HepG2 (cell line): ENCODE results near the gene NGRN. TPM values are rescaled to one million over a fixed set of nuclear protein-coding genes. Genes with fewer than 3 reads are reported as not detected.
A peak's percentile ranks its signal among the peaks of the same experiment; 100 is the strongest.

ENCODE experiments used
- AHR ChIP-seq: IDR thresholded peaks from 2 replicates; pipeline ENCODE4 v1.6.1; 2018; ENCODE audit warnings: missing genetic modification reagents, missing compliant biosample characterization
- ARNT ChIP-seq: fragments of 450-650 bp; IDR thresholded peaks from 2 replicates; pipeline ENCODE4 v1.6.1; 2017
- ATM ChIP-seq: fragments of 450-650 bp; IDR thresholded peaks from 2 replicates; pipeline ENCODE4 v1.7.1; 2017; ENCODE audit warnings: mild to moderate bottlenecking, borderline replicate concordance
- HES4 ChIP-seq: sonication (generic); formaldehyde crosslinking; IDR thresholded peaks from 2 replicates; pipeline ENCODE4 v1.9.0; 2021; ENCODE audit warnings: mild to moderate bottlenecking, missing genetic modification reagents, borderline replicate concordance
- HMG20A ChIP-seq: IDR thresholded peaks from 2 replicates; pipeline ENCODE4 v1.6.1; 2016; ENCODE audit warnings: borderline replicate concordance
- NR2F1 ChIP-seq, 2 experiments: fragments of 450-650 bp in 1 of 2; formaldehyde crosslinking in 1 of 2; IDR thresholded peaks; 2 replicates each; pipeline versions ENCODE4 v1.5.0 to v1.6.1; 2016 to 2020; ENCODE audit warnings: mild to moderate bottlenecking in 1 of 2, missing compliant biosample characterization in 1 of 2, missing genetic modification reagents in 1 of 2, moderate library complexity in 1 of 2
- PCBP1 ChIP-seq: fragments of 200-400 bp; formaldehyde crosslinking; IDR thresholded peaks from 2 replicates; pipeline ENCODE4 v1.6.1; 2017; ENCODE audit warnings: mild to moderate bottlenecking, low read depth, low read length, borderline replicate concordance
- RBM39 ChIP-seq: fragments of 200-400 bp; formaldehyde crosslinking; IDR thresholded peaks from one replicate; pipeline ENCODE4 v1.6.1; 2018; ENCODE audit warnings: antibody characterized with exemption, mild to moderate bottlenecking, low read depth, low read length; ENCODE audit not compliant: poor library complexity, severe bottlenecking
- SATB2 ChIP-seq: sonication (generic); formaldehyde crosslinking; IDR thresholded peaks from 2 replicates; pipeline ENCODE4 v1.5.0; 2020; ENCODE audit warnings: missing genetic modification reagents
- SMAD3 ChIP-seq: sonication (generic); formaldehyde crosslinking; IDR thresholded peaks from 2 replicates; pipeline ENCODE4 v1.4.0; 2020; ENCODE audit warnings: missing genetic modification reagents
- SRY ChIP-seq: sonication (generic); formaldehyde crosslinking; IDR thresholded peaks from 2 replicates; pipeline ENCODE4 v1.8.0; 2022; ENCODE audit warnings: mild to moderate bottlenecking, missing genetic modification reagents
- THYN1 ChIP-seq: sonication (generic); formaldehyde crosslinking; IDR thresholded peaks from 2 replicates; pipeline ENCODE4 v1.8.1; 2023; ENCODE audit warnings: low read depth, mild to moderate bottlenecking, moderate library complexity, missing genetic modification reagents, borderline replicate concordance
- ZEB1 ChIP-seq: IDR thresholded peaks from 2 replicates; pipeline ENCODE4 v1.6.1; 2012; ENCODE audit warnings: mild to moderate bottlenecking, low read depth, inconsistent platforms; ENCODE audit not compliant: insufficient replicate concordance
- ZKSCAN1 ChIP-seq: fragments of 150-350 bp; IDR thresholded peaks from 2 replicates; pipeline ENCODE4 v1.6.1; 2014; ENCODE audit warnings: low read length
- ZNF180 ChIP-seq: sonication (generic); formaldehyde crosslinking; IDR thresholded peaks from 2 replicates; pipeline ENCODE4 v1.4.0; 2020; ENCODE audit warnings: low read depth, missing genetic modification reagents, borderline replicate concordance
- ZNF260 ChIP-seq: sonication (generic); formaldehyde crosslinking; IDR thresholded peaks from 2 replicates; pipeline ENCODE4 v1.4.0; 2020; ENCODE audit warnings: missing genetic modification reagents, low read depth, mild to moderate bottlenecking, borderline replicate concordance
- ZNF331 ChIP-seq: sonication (generic); formaldehyde crosslinking; IDR thresholded peaks from 2 replicates; pipeline ENCODE4 v1.4.0; 2020; ENCODE audit warnings: missing genetic modification reagents
- ZNF333 ChIP-seq: sonication (generic); formaldehyde crosslinking; IDR thresholded peaks from 2 replicates; pipeline ENCODE4 v1.4.0; 2020; ENCODE audit warnings: mild to moderate bottlenecking, missing genetic modification reagents, borderline replicate concordance
- ZNF343 ChIP-seq: sonication (generic); formaldehyde crosslinking; IDR thresholded peaks from 2 replicates; pipeline ENCODE4 v1.4.0; 2020; ENCODE audit warnings: mild to moderate bottlenecking, missing genetic modification reagents
- ZNF629 ChIP-seq: sonication (generic); formaldehyde crosslinking; conservative IDR thresholded peaks from 2 replicates; pipeline ENCODE4 v1.5.0; 2020; ENCODE audit warnings: missing genetic modification reagents
- ZNF891 ChIP-seq: sonication (generic); formaldehyde crosslinking; IDR thresholded peaks from 2 replicates; pipeline ENCODE4 v1.5.0; 2020; ENCODE audit warnings: mild to moderate bottlenecking, missing genetic modification reagents
- polyA plus RNA-seq, 8 experiments: library from polyadenylated mRNA; depleted of rRNA in 3 of 8; stranded (reverse) in 7 of 8; unstranded in 1 of 8; fragments of >200 nt; fragmentation: Illumina TruSeq in 4 of 8; extraction: Trizol in 4 of 8; gene quantifications; 2 replicates each; pipeline versions ENCODE4 v1.2.1 to v1.2.3, GENCODE V29; 2011 to 2016; ENCODE audit warnings: low read depth in 4 of 8, missing spikeins in 1 of 8, mixed read lengths in 1 of 8; ENCODE audit not compliant: insufficient read depth in 1 of 8
- total RNA-seq, 5 experiments: library from RNA; depleted of rRNA; stranded (reverse); fragments of >200 nt; fragmentation: Illumina TruSeq; extraction: Trizol; gene quantifications; 2 replicates each; pipeline ENCODE4 v1.2.3, GENCODE V29; 2016; ENCODE audit warnings: low read depth in 1 of 5
- TF ChIP-seq, protein P1 (sequence below): sonication (generic); formaldehyde crosslinking; IDR thresholded peaks from 2 replicates; pipeline ENCODE4 v1.4.0; 2020; ENCODE audit warnings: mild to moderate bottlenecking, missing genetic modification reagents
- TF ChIP-seq, protein P2 (sequence below): sonication (generic); formaldehyde crosslinking; IDR thresholded peaks from 2 replicates; pipeline ENCODE4 v1.8.0; 2022; ENCODE audit warnings: mild to moderate bottlenecking, missing genetic modification reagents

Gene NGRN
- total and polyA plus RNA-seq, 2 of the 13 experiments (the other 11 are each of a cell fraction or from before 2014, with no cell fraction given), result 39.8 to 63.7 TPM

DNA sequence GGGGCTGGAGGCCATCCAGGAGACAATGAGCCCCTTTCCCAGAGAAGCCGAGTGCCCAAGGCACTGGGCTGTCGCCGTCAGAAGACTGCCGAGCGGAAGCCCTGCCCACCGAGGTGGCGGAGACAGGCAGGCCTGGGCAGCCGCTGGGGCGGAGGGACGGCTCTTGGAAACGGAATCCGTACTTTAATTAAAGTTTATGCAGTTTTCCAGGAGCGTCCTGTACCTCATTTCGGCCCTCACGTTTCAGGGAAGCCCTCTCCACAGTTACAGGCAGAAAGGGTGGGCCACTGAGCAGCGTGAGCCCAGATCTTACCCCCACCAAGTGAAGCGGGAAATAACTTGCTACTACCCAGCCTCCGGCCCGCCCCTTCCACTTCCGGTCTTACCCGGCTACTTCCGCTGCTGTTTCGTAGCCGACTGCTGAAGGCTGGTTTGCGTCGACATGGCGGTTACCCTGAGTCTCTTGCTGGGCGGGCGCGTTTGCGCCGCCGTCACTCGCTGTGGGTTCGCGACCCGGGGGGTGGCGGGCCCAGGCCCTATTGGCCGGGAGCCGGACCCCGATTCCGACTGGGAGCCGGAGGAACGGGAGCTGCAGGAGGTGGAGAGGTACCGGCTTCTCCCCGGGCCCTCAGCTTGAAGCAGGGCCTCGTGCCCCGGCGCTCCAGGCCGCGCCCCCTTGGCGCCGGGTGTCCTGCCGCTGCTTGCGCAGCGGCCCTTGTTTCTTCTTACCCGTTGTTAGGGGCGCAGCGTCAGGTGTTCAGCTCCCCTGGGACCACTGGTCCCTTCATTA, at the start of gene NGRN (continued):
- TF ChIP-seq ZNF180 (CRISPR knock-in tag) (no peak), THYN1 (CRISPR knock-in tag) (no peak), ZNF331 (peak; percentile 78; the same call in 1 of the 2 replicates), PCBP1 (no peak), ZNF260 (no peak), ATM (no peak), ZNF343 (CRISPR knock-in tag) (peak; percentile 99), ZNF891 (CRISPR knock-in tag) (peak; percentile 82; the same call in 1 of the 2 replicates), HES4 (peak; percentile 38; the same call in 1 of the 2 replicates), SATB2 (0 out of 2 replicates have a peak, but pooled peaks have one; percentile 11), ZNF333 (CRISPR knock-in tag) (0 out of 2 replicates have a peak, but pooled peaks have one; percentile 12), ZNF629 (no peak), ARNT (no peak), ZKSCAN1 (no peak), SMAD3 (CRISPR knock-in tag) (0 out of 2 replicates have a peak, but pooled peaks have one; percentile 64), ZEB1 (no peak), SRY (CRISPR knock-in tag) (no peak), NR2F1 (CRISPR knock-in tag; IDR thresholded peaks at IDR 0.05) (no peak; a peak in 1 of 4 replicates), AHR (CRISPR knock-in tag) (peak; percentile 71), RBM39 (peak; percentile 91), HMG20A (CRISPR knock-in tag) (no peak)
- TF ChIP-seq, protein P1, sequence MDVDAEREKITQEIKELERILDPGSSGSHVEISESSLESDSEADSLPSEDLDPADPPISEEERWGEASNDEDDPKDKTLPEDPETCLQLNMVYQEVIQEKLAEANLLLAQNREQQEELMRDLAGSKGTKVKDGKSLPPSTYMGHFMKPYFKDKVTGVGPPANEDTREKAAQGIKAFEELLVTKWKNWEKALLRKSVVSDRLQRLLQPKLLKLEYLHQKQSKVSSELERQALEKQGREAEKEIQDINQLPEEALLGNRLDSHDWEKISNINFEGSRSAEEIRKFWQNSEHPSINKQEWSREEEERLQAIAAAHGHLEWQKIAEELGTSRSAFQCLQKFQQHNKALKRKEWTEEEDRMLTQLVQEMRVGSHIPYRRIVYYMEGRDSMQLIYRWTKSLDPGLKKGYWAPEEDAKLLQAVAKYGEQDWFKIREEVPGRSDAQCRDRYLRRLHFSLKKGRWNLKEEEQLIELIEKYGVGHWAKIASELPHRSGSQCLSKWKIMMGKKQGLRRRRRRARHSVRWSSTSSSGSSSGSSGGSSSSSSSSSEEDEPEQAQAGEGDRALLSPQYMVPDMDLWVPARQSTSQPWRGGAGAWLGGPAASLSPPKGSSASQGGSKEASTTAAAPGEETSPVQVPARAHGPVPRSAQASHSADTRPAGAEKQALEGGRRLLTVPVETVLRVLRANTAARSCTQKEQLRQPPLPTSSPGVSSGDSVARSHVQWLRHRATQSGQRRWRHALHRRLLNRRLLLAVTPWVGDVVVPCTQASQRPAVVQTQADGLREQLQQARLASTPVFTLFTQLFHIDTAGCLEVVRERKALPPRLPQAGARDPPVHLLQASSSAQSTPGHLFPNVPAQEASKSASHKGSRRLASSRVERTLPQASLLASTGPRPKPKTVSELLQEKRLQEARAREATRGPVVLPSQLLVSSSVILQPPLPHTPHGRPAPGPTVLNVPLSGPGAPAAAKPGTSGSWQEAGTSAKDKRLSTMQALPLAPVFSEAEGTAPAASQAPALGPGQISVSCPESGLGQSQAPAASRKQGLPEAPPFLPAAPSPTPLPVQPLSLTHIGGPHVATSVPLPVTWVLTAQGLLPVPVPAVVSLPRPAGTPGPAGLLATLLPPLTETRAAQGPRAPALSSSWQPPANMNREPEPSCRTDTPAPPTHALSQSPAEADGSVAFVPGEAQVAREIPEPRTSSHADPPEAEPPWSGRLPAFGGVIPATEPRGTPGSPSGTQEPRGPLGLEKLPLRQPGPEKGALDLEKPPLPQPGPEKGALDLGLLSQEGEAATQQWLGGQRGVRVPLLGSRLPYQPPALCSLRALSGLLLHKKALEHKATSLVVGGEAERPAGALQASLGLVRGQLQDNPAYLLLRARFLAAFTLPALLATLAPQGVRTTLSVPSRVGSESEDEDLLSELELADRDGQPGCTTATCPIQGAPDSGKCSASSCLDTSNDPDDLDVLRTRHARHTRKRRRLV (CRISPR knock-in tag), result peak; percentile 68; the same call in 1 of the 2 replicates
- TF ChIP-seq, protein P2, sequence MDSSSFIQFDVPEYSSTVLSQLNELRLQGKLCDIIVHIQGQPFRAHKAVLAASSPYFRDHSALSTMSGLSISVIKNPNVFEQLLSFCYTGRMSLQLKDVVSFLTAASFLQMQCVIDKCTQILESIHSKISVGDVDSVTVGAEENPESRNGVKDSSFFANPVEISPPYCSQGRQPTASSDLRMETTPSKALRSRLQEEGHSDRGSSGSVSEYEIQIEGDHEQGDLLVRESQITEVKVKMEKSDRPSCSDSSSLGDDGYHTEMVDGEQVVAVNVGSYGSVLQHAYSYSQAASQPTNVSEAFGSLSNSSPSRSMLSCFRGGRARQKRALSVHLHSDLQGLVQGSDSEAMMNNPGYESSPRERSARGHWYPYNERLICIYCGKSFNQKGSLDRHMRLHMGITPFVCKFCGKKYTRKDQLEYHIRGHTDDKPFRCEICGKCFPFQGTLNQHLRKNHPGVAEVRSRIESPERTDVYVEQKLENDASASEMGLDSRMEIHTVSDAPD (CRISPR knock-in tag), result peak; percentile 45; the same call in 1 of the 2 replicates
